ENCODE measurements around the gene RGS1. TPM values are rescaled to one million over a fixed set of nuclear protein-coding genes. Genes with fewer than 3 reads are reported as not detected.

RGS1 gene
- polyA plus RNA-seq, 4 donors = 2.0 to 8.5 (median 2.6) TPM

DNA sequence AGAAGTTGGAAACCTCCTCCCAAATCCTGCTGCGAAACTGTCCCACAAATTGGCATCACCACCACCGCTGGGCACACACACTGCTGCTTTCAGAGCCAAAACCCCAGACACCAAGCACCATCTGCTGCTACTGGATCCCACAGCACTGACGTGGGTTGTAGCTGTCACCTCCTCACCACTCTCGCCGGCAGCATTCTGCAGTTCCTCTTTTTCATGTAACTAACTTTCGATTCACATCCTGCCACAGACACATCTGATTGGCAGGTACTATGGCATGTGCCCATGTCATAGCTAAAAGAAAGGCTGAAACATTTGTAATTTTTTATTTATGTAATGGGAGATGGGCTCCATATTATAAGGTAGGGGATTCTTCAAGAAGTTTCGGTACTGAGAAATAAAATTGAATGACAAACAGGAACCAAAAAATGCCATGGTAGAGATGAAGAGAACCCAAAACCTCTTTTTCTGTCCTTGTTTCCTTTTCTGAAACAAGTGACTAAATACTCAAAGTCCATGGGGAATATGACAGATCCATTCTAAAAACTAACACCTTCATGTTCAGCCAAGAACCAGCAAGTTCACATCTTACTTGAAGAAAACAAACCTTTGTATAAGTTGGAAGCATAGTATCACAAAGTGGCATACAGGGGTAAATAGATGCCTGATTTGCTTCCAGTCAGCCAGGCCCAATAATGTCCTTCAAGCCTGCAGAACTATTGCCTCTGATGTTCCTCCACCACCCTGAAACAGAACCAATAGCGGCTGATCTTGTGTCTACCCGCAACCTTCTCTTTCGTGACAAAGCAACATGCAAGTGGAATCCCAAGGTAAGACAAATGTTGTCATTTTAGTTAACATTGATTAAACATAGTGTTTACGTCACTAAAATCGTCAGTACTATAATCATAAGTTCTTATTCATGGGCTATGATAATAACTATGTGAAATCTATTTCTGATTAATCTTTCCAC, 33.8 kb downstream of the RGS1 start:
- no peak for DNase-seq (ENCODE audit: low read depth in 4 of 4, low spot score in 3 of 4)

DNA sequence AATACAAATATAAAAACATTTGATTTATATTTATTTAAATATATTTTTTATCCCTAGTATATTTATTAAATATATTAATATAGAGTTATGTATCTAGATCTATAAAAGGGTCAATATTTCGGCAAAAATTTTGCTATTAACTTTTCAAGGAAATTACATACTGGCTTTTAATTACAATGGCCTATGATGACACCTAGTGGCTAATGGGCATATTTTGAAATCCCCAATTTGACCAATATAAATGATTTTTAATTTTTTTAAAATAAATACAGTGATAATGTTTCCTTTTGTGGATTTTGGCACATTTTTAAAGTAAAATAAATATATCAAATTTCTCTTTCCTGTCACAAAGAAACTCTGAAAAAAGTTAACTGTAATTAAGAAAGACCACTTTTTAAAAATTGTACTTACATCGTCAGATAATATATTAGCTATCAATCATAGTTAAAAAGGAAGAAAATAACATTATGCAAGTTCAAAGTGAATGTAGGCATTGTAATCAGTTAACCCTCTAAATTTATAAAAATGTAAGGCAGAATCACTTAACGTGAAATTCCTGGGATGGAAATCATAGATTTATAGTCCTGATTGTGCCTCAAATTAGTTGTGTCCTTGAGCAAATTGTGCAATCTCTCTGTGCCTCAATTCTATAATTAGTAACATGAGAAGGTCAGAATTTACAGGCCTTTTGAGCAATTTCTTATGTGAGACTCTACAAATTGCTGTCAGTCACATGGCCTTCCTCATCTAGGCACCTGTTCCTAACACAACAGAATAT, 34.7 kb downstream of the RGS1 start:
- DNase-seq (ENCODE audit: low read depth in 4 of 4, low spot score in 3 of 4) = no peak

DNA sequence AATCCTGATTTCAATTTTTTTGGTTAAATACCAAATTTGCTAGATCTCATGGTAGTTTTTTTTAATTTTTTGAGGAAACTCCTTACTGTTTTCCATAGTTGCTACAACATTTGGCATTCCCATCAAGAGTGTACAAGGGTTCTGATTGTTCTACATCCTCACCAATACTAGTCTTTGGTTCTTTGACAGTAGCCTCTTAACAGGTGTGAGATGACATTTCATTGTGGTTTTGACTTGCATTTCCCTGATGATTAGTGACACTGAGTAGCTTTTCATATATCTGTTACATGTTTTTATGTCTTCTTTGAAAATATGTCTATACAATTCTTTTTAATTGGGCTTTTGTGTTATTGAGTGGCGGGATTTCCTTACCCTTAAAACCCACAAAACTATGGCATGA, 39.5 kb downstream of the RGS1 start:
- no peak for DNase-seq (ENCODE audit: low read depth in 4 of 4, low spot score in 3 of 4)

DNA sequence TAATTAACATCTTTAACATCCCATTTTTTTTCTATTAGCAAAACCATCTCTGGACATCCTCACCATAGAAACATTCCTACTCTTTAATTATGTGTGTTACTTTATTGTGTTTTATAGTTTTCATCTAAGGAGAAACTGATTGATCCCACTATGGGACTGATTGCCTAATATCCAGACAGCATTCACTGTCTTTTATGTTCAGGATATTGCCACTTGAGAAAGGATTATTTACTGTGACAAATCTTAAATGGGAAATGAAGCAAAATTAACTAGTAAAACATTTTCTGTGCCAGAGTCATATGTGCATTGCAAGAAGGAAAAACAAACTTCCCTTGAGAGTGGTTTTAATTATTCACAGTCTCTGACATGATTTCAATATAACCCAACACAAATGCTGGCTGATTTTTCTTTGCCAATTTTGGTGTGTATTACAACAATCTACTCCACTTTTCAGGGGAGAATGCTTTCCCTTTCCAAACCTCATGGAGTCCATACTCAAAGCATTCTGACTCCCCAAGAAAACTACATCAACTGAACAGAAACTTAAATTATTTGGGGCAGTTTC, 44.6 kb downstream of the RGS1 start:
- no peak for DNase-seq (ENCODE audit: low read depth in 4 of 4, low spot score in 3 of 4)

- DNase-seq (ENCODE audit: low read depth in 4 of 4, low spot score in 3 of 4) = no peak
These were observed 51.0 kb downstream of the RGS1 start for GRCh38 chr1:192626366-192627179.

- no peak for DNase-seq (ENCODE audit: low read depth in 4 of 4, low spot score in 3 of 4)
These were observed 52.3 kb downstream of the RGS1 start for GRCh38 chr1:192627901-192628300.

GRCh38 chr1:192628396-192629057, 53.0 kb downstream of the RGS1 start:
- no peak for DNase-seq (ENCODE audit: low read depth in 4 of 4, low spot score in 3 of 4)

DNA sequence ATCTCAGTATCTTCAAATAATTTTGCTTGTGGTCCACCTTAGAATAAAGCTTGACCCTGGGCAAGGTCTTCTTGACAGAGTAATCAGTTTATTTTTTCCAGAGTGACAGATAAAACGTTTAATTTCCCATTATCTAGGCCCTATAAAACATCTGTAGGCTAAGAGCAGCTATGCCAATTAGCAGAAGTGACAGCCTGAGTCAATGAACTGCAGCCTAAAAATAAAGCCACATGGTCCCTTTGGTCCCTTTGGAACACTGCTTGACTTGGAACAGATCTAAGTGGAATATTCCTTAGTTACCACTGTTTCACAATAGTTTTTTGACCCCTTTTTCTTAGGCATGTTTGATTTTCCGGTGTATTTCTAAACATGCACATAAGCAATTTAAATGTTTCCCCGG, 54.0 kb downstream of the RGS1 start:
- no peak for DNase-seq (ENCODE audit: low read depth in 4 of 4, low spot score in 3 of 4)

Other genes with a start within 250 kb of the RGS1 start
- gene RGS13, start 60.4 kb downstream of the RGS1 start, polyA plus RNA-seq (ENCODE audit: insufficient read length in 4 of 4) = not detected
- gene RGS2, start 233.3 kb downstream of the RGS1 start, polyA plus RNA-seq (ENCODE audit: insufficient read length in 4 of 4) = 10 to 100 TPM; 35.4 to 40.7 (median 35.9) TPM